ENCODE measurements around the gene RGS6. TPM values are rescaled to one million over a fixed set of nuclear protein-coding genes. Genes with fewer than 3 reads are reported as not detected.

RGS6 gene
- total RNA-seq, 2 experiments from 2014 or later = not detected

DNA sequence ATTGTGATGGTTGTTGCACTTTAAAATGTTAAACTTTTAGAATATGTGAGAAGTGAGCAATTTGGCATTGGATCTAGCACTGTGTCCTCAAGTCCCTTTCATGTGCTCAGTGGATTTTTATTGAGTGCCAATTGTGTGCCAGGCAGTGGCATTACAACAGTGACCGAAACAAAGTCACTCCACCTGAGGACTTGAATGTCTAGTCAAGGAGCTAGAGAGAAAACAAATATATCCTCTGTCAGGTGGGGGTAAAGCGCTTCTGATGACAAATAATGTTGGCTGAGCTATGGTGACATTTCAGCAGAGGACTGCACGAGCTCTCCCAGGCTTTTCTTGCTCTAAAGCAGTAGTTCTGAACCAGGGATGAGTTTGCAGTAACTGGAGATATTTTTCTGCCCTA lies 240.4 kb downstream of the RGS6 start:
- intact Hi-C loops (cut with micrococcal nuclease; ENCODE audit: unreplicated experiment) = no loop called here
- CTCF ChIA-PET (ENCODE audit: unreplicated experiment) = no interaction called here
- POLR2A ChIA-PET = no interaction called here

DNA sequence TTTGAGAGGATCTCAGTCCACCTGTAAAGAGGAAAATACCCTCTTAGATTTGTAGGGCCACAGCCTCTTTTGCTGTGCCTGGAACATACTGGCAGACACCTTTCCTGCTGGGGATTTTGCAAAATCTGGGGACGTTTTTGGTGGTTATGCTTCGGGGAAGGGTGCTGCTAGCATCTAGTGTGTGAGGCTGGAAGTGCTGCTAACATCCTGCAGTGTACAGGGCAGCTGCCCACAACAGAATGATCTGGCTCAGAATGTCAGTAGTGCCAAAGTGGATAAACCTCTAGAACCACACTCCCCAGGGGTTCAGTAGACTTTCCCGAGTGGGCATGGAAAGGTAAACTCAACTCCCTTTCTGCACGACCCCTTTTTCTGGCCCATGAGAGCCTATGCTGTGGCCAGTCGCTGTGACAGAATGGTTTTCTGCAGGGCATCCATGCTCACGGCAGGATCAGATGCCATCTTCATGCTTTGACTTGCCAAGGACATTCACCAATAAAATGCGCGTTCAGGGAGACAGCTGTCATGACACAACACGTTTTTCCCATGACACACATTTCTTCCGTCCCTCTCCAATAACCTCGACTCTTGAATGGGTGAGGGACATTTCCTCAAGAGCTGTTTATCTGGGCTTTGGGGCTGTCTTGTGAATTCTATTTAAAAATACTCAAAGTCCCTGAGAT lies 240.9 kb downstream of the RGS6 start:
- no peaks in the 10 kb centered on the region for H3K79me2 ChIP-seq (ENCODE audit: insufficient read depth, low read depth, low read length)
- intact Hi-C loops (cut with micrococcal nuclease; ENCODE audit: unreplicated experiment) = no loop called here
- TF ChIP-seq, protein P1, sequence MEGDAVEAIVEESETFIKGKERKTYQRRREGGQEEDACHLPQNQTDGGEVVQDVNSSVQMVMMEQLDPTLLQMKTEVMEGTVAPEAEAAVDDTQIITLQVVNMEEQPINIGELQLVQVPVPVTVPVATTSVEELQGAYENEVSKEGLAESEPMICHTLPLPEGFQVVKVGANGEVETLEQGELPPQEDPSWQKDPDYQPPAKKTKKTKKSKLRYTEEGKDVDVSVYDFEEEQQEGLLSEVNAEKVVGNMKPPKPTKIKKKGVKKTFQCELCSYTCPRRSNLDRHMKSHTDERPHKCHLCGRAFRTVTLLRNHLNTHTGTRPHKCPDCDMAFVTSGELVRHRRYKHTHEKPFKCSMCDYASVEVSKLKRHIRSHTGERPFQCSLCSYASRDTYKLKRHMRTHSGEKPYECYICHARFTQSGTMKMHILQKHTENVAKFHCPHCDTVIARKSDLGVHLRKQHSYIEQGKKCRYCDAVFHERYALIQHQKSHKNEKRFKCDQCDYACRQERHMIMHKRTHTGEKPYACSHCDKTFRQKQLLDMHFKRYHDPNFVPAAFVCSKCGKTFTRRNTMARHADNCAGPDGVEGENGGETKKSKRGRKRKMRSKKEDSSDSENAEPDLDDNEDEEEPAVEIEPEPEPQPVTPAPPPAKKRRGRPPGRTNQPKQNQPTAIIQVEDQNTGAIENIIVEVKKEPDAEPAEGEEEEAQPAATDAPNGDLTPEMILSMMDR (conservative IDR thresholded peaks at IDR 0.05; ENCODE audit: low read length) = no peak
- no peak for TF ChIP-seq EZH2phosphoT487 (IDR thresholded peaks at IDR 0.05; ENCODE audit: borderline replicate concordance, low read depth, low read length)
- H2AFZ ChIP-seq (ENCODE audit: low read length) = no peak overlapping the region
- no peaks in the 10 kb centered on the region for H4K20me1 ChIP-seq (ENCODE audit: insufficient read depth, low read length)
- no peaks in the 10 kb centered on the region for H3K9me2 ChIP-seq (ENCODE audit: insufficient read depth, low read length)
- DNase-seq (ENCODE audit: low spot score) = no peak
- no peaks in the 10 kb centered on the region for H3K4me1 ChIP-seq (ENCODE audit: insufficient read depth, low read length, poor library complexity, severe bottlenecking)
- no peak overlapping the region for H3K27ac ChIP-seq (ENCODE audit: low read depth, low read length, poor library complexity, severe bottlenecking)
- H3K9me3 ChIP-seq (ENCODE audit: low read length) = no peaks in the 10 kb centered on the region
- no peak overlapping the region for H3K4me3 ChIP-seq (ENCODE audit: low read depth, low read length, poor library complexity, severe bottlenecking)
- ChIA-PET CTCF (ENCODE audit: unreplicated experiment) (no interaction called here), POLR2A (no interaction called here)
- H3K36me3 ChIP-seq (ENCODE audit: insufficient read depth, low read length) = no peaks in the 10 kb centered on the region
- no peak overlapping the region for H3K4me2 ChIP-seq (ENCODE audit: low read length)
- no TSS peak for BruUV-seq (replicated peaks)

More for the DNA sequence above, 240.4 kb downstream of the RGS6 start:
- H3K4me2 ChIP-seq (ENCODE audit: low read length) = no peak overlapping the region
- H2AFZ ChIP-seq (ENCODE audit: low read length) = no peak overlapping the region
- DNase-seq (ENCODE audit: low spot score) = no peak
- no peak for TF ChIP-seq EZH2phosphoT487 (IDR thresholded peaks at IDR 0.05; ENCODE audit: borderline replicate concordance, low read depth, low read length)
- TF ChIP-seq, protein P1 (conservative IDR thresholded peaks at IDR 0.05; ENCODE audit: low read length) = no peak
- H3K9me2 ChIP-seq (ENCODE audit: insufficient read depth, low read length) = no peaks in the 10 kb centered on the region
- H3K79me2 ChIP-seq (ENCODE audit: insufficient read depth, low read depth, low read length) = no peaks in the 10 kb centered on the region
- H3K4me1 ChIP-seq (ENCODE audit: insufficient read depth, low read length, poor library complexity, severe bottlenecking) = no peaks in the 10 kb centered on the region
- BruUV-seq (replicated peaks) = no TSS peak
- no peak overlapping the region for H3K27ac ChIP-seq (ENCODE audit: low read depth, low read length, poor library complexity, severe bottlenecking)
- no peaks in the 10 kb centered on the region for H4K20me1 ChIP-seq (ENCODE audit: insufficient read depth, low read length)
- no peak overlapping the region for H3K4me3 ChIP-seq (ENCODE audit: low read depth, low read length, poor library complexity, severe bottlenecking)
- no peaks in the 10 kb centered on the region for H3K36me3 ChIP-seq (ENCODE audit: insufficient read depth, low read length)
- no peaks in the 10 kb centered on the region for H3K9me3 ChIP-seq (ENCODE audit: low read length)

DNA sequence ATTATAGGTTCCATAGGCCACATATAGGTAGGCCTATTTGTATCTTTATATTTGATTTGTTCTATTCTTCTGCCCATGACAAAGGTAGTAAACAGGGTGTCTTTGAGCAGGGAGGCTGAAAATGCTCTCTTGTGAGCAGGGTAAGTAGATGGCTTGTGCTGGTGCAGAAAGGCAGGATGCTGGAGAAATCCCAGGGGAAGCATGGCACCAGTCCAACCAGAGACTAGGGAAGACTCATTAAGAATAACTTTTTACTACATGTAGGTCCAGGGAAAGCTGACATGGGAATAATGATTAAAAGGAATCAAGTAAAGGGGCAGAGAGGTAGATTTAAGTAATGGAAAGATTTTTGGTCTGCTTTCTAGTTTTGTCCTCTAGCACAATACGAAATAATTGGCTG lies 245.0 kb downstream of the RGS6 start:
- H4K20me1 ChIP-seq (ENCODE audit: insufficient read depth, low read length) = no peaks in the 10 kb centered on the region
- H3K4me2 ChIP-seq (ENCODE audit: low read length) = no peak overlapping the region
- no peak for DNase-seq (ENCODE audit: low spot score)
- BruUV-seq (replicated peaks) = no TSS peak
- CTCF ChIA-PET (ENCODE audit: unreplicated experiment) = no interaction called here
- POLR2A ChIA-PET = no interaction called here
- H3K4me1 ChIP-seq (ENCODE audit: insufficient read depth, low read length, poor library complexity, severe bottlenecking) = no peaks in the 10 kb centered on the region
- no peak overlapping the region for H3K4me3 ChIP-seq (ENCODE audit: low read depth, low read length, poor library complexity, severe bottlenecking)
- H2AFZ ChIP-seq (ENCODE audit: low read length) = no peak overlapping the region
- TF ChIP-seq, protein P1 (conservative IDR thresholded peaks at IDR 0.05; ENCODE audit: low read length) = no peak
- no peak for TF ChIP-seq EZH2phosphoT487 (IDR thresholded peaks at IDR 0.05; ENCODE audit: borderline replicate concordance, low read depth, low read length)
- intact Hi-C loops (cut with micrococcal nuclease; ENCODE audit: unreplicated experiment) = no loop called here
- H3K27ac ChIP-seq (ENCODE audit: low read depth, low read length, poor library complexity, severe bottlenecking) = no peak overlapping the region
- H3K9me2 ChIP-seq (ENCODE audit: insufficient read depth, low read length) = no peaks in the 10 kb centered on the region
- no peaks in the 10 kb centered on the region for H3K9me3 ChIP-seq (ENCODE audit: low read length)
- no peaks in the 10 kb centered on the region for H3K36me3 ChIP-seq (ENCODE audit: insufficient read depth, low read length)
- no peaks in the 10 kb centered on the region for H3K79me2 ChIP-seq (ENCODE audit: insufficient read depth, low read depth, low read length)

All from OCI-LY7 (cell line).